Stomach (tissue), 9 donors: ENCODE data around the gene ACAA1. TPM values are rescaled to one million over a fixed set of nuclear protein-coding genes. Genes with fewer than 3 reads are reported as not detected.
A peak's percentile ranks its signal among the peaks of the same experiment; 100 is the strongest.

Experiments used
- DNase-seq, 2 donors: peaks; one replicate each; pipeline versions ENCODE4 v3.0.0 to v3.0.0-alpha.2; 2013 to 2019
- H3K27ac ChIP-seq, 5 donors: fragments of 200-600 bp in 4 of 5; sonication (generic) in 4 of 5; one replicate each; pipeline ENCODE4 v1.5.1; 2013 to 2019; ENCODE audit warnings: mild to moderate bottlenecking in 1 of 5, moderate library complexity in 1 of 5
- H3K27me3 ChIP-seq, 3 donors: fragments of 200-600 bp; sonication (generic); one replicate each; pipeline ENCODE4 v1.5.1; 2017 to 2019; ENCODE audit warnings: mixed run types in 1 of 3
- H3K36me3 ChIP-seq, 4 donors: fragments of 200-600 bp; sonication (generic); 1 replicate in 3 of 4; 2 replicates in 1 of 4; pipeline ENCODE4 v1.5.1; 2016 to 2019
- H3K4me1 ChIP-seq, 4 donors: fragments of 200-600 bp; sonication (generic); one replicate each; pipeline ENCODE4 v1.5.1; 2016 to 2019
- H3K4me3 ChIP-seq, 4 donors: fragments of 200-600 bp; sonication (generic) in 3 of 4; one replicate each; pipeline ENCODE4 v1.5.1; 2016 to 2019; ENCODE audit warnings: mild to moderate bottlenecking in 1 of 4
- H3K9me3 ChIP-seq, 4 donors: fragments of 200-600 bp; sonication (generic); one replicate each; pipeline ENCODE4 v1.5.1; 2016 to 2019
- EP300 ChIP-seq: sonication (generic); formaldehyde crosslinking; IDR thresholded peaks from one replicate; pipeline ENCODE4 v1.6.1; 2017; ENCODE audit warnings: antibody characterized with exemption
- POLR2A ChIP-seq, 4 donors: fragments of 450-650 bp; IDR thresholded peaks; one replicate each; pipeline ENCODE4 v1.6.1; 2016; ENCODE audit warnings: antibody characterized with exemption in 4 of 4, control low read depth in 2 of 4, mild to moderate bottlenecking in 1 of 4, moderate library complexity in 1 of 4
- POLR2AphosphoS5 ChIP-seq, 3 donors: sonication (generic); formaldehyde crosslinking; IDR thresholded peaks; one replicate each; pipeline ENCODE4 v1.6.1; 2016; ENCODE audit warnings: antibody characterized with exemption in 3 of 3
- WGBS, 5 donors: extraction: QIAGEN DNeasy Blood & Tissue Kit in 3 of 5; methylation state at CpG; one replicate each; pipeline versions ENCODE4 v1.1.5 to v1.1.7; 2013 to 2018; 5-methylcytosine and 5-hydroxymethylcytosine counted together
- intact Hi-C: fragments of 100-400 bp; cut with DNase I; formaldehyde crosslinking; loops from one replicate; pipeline ENCODE4 v1.15.1; 2023; ENCODE audit warnings: low total_unique reads
- polyA plus RNA-seq, 3 donors: library from polyadenylated mRNA; stranded (reverse); fragments of 200-250 nt; gene quantifications; one replicate each; pipeline ENCODE4 v1.2.3, GENCODE V29; 2013
- total RNA-seq, 5 donors: library from RNA; depleted of rRNA; stranded (reverse); fragments of >200 nt; gene quantifications; one replicate each; pipeline versions ENCODE4 v1.1.0 to v1.2.3, GENCODE V29; 2014 to 2016
- TF ChIP-seq, protein P1 (sequence below), 7 experiments: fragments of 450-650 bp in 4 of 7; fragments of 200-600 bp in 3 of 7; sonication (generic) in 3 of 7; IDR thresholded peaks; one replicate each; pipeline ENCODE4 v1.5.1; 2016 to 2019; ENCODE audit warnings: antibody characterized with exemption in 7 of 7, control low read depth in 2 of 7, mild to moderate bottlenecking in 1 of 7
- donor health status: healthy with polysubstance abuse.
- donor health status: Bipolar disorder and iron deficiency.
- donor health status: healthy.

ACAA1 gene
- total and polyA plus RNA-seq, 8 donors: 44.2 to 249 (median 75.7) TPM

DNA sequence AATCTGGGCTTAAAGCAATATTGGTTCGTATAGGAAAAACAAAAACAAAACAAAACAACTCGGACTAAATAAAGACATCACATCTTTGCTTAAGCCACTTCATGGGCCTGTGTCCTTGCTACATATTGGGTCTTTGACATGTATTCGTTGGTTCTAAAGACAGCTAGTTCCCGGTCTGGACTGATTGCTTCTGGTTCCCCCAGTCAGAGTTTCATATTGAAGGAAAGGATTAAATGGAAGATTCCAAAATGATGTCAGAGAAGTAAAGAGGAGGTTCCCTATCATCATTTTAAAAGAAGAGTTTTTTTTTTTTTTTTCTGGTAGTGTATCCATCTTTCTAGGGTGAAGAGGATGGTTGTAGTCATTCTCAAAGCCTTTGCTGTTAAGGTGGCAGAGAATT lies 30.7 kb upstream of the ACAA1 start:
- Histone ChIP-seq H3K27me3 (no peaks in the 10 kb centered on the region), H3K9me3 (no peaks in the 10 kb centered on the region), H3K4me1 (peaks cover 20 to 62% (median 29%) of the 10 kb centered on the region in 4 donors), H3K4me3 (no peak overlapping the region), H3K36me3 (no peaks in the 10 kb centered on the region), H3K27ac (peak overlapping the region in 1 of 5 donors; percentile 5)
- TF ChIP-seq POLR2A (IDR thresholded peaks at IDR 0.05): no peak
- no peak for TF ChIP-seq POLR2AphosphoS5 (IDR thresholded peaks at IDR 0.05)
- TF ChIP-seq, protein P1, sequence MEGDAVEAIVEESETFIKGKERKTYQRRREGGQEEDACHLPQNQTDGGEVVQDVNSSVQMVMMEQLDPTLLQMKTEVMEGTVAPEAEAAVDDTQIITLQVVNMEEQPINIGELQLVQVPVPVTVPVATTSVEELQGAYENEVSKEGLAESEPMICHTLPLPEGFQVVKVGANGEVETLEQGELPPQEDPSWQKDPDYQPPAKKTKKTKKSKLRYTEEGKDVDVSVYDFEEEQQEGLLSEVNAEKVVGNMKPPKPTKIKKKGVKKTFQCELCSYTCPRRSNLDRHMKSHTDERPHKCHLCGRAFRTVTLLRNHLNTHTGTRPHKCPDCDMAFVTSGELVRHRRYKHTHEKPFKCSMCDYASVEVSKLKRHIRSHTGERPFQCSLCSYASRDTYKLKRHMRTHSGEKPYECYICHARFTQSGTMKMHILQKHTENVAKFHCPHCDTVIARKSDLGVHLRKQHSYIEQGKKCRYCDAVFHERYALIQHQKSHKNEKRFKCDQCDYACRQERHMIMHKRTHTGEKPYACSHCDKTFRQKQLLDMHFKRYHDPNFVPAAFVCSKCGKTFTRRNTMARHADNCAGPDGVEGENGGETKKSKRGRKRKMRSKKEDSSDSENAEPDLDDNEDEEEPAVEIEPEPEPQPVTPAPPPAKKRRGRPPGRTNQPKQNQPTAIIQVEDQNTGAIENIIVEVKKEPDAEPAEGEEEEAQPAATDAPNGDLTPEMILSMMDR (IDR thresholded peaks at IDR 0.05): no peak
- no peak for DNase-seq
- 77 to 89% (median 83%) methylated on average over 4 of the region's 4 CpGs for WGBS, 5 donors
- intact Hi-C loops: no loop called here

DNA sequence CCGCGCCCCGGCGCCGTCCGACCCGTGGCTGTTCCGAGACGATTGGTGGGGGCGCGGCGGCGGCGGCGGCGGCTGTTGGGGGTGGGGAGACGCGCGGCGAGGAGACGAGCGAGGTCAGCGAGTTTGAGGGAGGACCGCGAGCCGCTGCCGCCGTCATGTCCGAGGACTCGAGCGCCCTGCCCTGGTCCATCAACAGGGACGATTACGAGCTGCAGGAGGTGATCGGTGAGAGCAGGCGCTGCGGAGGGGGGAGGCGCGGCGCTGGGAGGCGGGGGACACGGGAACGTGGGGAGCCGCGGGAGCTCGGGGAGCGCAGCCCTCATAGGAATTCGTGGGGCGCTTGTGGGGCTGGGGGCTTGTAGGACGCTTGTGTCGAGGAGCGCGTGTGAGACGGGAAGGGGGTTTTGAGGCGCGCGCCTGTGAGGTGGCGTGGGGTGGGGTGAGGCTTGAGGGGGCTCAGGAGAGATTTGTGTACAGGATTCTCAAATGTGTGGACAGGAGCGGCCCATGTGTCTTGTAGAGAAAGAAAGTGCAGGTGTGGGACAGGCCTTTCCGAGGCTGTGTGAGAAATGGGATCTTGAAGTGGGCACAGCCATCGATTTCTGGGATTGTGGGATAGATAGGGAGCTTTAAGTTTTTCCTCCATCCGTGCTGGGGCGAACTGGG lies 28.9 kb upstream of the ACAA1 start:
- H3K4me3 ChIP-seq: peak overlapping the region; percentile 66 to 98 (median 84)
- no peaks in the 10 kb centered on the region for H3K27me3 ChIP-seq
- intact Hi-C loops: no loop called here
- H3K9me3 ChIP-seq: no peaks in the 10 kb centered on the region
- DNase-seq: no peak
- peak overlapping the region; percentile 96 to 99 (median 97) for H3K27ac ChIP-seq
- WGBS, 5 donors: 0 to 1% (median 1%) methylated on average over 28 to 62 of the region's 62 CpGs
- no peaks in the 10 kb centered on the region for H3K36me3 ChIP-seq
- H3K4me1 ChIP-seq: peaks cover 20 to 47% (median 29%) of the 10 kb centered on the region in 4 donors
- TF ChIP-seq POLR2AphosphoS5 (IDR thresholded peaks at IDR 0.05) (no peak), EP300 (no peak), POLR2A (IDR thresholded peaks at IDR 0.05) (no peak)
- TF ChIP-seq, protein P1 (IDR thresholded peaks at IDR 0.05): no peak

DNA sequence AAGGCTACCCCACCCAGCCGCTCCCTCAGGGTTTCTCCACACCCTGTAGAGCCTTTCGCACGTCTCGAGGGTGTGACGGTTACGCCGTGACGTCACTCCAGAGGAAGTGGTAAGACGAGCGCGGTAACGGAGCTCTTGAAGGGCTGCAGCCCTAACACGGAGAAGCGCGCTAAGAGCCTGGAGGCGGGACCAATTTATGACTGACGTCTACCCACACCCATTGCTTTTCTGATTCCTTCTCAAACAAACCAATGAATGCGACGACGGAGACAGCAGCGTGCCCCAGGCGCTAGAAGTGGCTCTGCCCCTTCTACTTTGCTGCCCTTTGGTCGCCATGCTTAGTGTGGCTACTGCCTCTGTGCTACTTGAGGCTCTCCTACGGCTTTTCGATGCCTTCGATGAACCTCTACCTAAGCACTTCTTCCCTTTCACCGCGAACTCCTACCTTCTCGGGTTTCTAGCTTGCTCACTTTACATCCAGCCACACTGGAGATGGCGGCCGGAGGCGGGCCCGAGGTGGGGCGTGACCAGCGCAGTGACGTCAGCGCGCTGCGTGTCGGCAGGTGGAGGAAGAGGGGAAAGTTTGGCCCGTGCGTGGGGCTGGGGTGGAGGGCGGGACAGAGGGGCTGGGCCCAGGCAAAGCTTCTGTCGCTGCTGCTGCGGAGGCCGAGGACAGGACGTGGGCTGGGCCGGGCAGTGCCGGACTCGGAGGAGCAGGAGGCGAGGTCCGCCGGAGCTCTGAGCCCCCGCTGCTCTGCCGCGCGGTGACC lies 28.2 kb upstream of the ACAA1 start, which contains the start of gene OXSR1:
Gene OXSR1 (plus strand): TSS at position 586 of the 770 bp plus-strand sequence. CDS start 340 bp downstream, outside the sequence.
- intact Hi-C loops: no loop called here
- Histone ChIP-seq H3K27me3 (no peaks in the 10 kb centered on the region), H3K4me3 (peak within 1 kb of the TSS; percentile 66 to 98 (median 84)), H3K9me3 (no peaks in the 10 kb centered on the region), H3K27ac (peak within 1 kb of the TSS; percentile 96 to 99 (median 97)), H3K36me3 (no peaks in the 10 kb centered on the region), H3K4me1 (peaks cover 20 to 42% (median 29%) of the 10 kb centered on the region in 4 donors)
- DNase-seq: peak; percentile 100
- peak; percentile 87 to 96 (median 92) for TF ChIP-seq POLR2AphosphoS5 (IDR thresholded peaks at IDR 0.05)
- TF ChIP-seq, protein P1 (IDR thresholded peaks at IDR 0.05): no peak
- peak in 2 of 4 donors; percentile 62 to 76 for TF ChIP-seq POLR2A (IDR thresholded peaks at IDR 0.05)
- 0 to 1% (median 0%) methylated on average over 31 to 57 of the region's 57 CpGs for WGBS, 5 donors

DNA sequence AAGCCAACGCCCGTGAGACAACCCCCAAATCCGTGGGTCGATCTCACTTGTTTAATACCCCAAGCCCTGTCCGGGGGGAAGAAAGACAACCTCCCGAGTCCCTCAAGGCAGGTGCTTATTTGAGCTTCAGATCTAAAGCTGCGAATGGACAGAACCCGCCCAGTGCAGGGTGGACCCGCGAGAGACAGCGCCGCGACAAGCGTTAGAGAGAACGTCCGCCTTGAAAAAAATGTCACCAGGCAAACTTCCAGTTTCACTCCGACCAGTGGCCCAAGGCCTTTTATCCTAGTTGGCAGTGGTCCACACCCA lies 27.7 kb upstream of the ACAA1 start:
- H3K4me3 ChIP-seq: peak overlapping the region; percentile 66 to 98 (median 84)
- TF ChIP-seq POLR2A (IDR thresholded peaks at IDR 0.05) (peak in 1 of 4 donors; percentile 73), EP300 (no peak)
- WGBS, 5 donors: 1% methylated on average over 15 to 17 of the region's 17 CpGs
- peaks cover 20 to 42% (median 29%) of the 10 kb centered on the region in 4 donors for H3K4me1 ChIP-seq
- intact Hi-C loops: no loop called here
- H3K9me3 ChIP-seq: no peaks in the 10 kb centered on the region
- H3K27ac ChIP-seq: peak overlapping the region; percentile 96 to 99 (median 97)
- DNase-seq: no peak
- H3K36me3 ChIP-seq: no peaks in the 10 kb centered on the region
- no peaks in the 10 kb centered on the region for H3K27me3 ChIP-seq
